ENCODE data around the gene TBC1D22A. TPM values are rescaled to one million over a fixed set of nuclear protein-coding genes. Genes with fewer than 3 reads are reported as not detected.

The TBC1D22A gene
- total RNA-seq, 1 donor from 2014 or later: 10.6 TPM

DNA sequence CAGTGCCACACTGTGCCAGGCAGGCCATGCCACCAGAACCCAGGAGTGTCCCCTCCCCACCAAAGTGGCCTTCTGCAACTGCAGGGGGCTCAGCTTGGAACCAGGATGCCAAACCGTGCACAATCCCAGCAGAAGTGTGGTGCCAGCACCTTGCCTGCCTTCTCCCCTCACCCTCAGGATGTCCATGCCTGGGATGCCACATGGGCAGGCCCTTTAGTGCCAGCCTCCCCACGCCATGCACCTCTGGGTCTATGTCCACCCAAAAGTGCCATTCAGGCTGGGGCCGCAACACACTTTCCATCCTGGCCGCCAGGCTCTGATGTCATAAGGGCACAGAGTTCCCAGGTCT, 8.7 kb upstream of the TBC1D22A start:
- Mint-ChIP-seq H3K9me3 (peaks cover 11% of the 10 kb centered on the region), H3K4me1 (peaks cover 9% of the 10 kb centered on the region), H3K27ac (no peak overlapping the region), H3K4me3 (no peak overlapping the region), H3K27me3 (ENCODE audit: insufficient read depth, low read depth) (peaks cover 11% of the 10 kb centered on the region), H3K36me3 (peaks cover 6% of the 10 kb centered on the region)
- DNase-seq (ENCODE audit: low spot score): no peak
- Histone ChIP-seq H2AFZ (replicated peaks) (no peak overlapping the region), H3F3A (ENCODE audit: low read depth) (no peaks in the 10 kb centered on the region), H3K79me2 (ENCODE audit: low read depth) (no peaks in the 10 kb centered on the region), H3K4me1 (no peaks in the 10 kb centered on the region), H4K20me1 (ENCODE audit: low read depth) (no peaks in the 10 kb centered on the region), H3K27me3 (no peaks in the 10 kb centered on the region), H3K36me3 (no peaks in the 10 kb centered on the region), H3K9me3 (ENCODE audit: low read depth) (no peaks in the 10 kb centered on the region), H3K9ac (no peak overlapping the region), H3K27ac (no peak overlapping the region), H3K4me2 (no peak overlapping the region), H3K4me3 (no peak overlapping the region)
- TF ChIP-seq EZH2 (IDR thresholded peaks at IDR 0.05): no peak
- no peak for TF ChIP-seq EZH2phosphoT487 (IDR thresholded peaks at IDR 0.05)
- TF ChIP-seq, protein P1, sequence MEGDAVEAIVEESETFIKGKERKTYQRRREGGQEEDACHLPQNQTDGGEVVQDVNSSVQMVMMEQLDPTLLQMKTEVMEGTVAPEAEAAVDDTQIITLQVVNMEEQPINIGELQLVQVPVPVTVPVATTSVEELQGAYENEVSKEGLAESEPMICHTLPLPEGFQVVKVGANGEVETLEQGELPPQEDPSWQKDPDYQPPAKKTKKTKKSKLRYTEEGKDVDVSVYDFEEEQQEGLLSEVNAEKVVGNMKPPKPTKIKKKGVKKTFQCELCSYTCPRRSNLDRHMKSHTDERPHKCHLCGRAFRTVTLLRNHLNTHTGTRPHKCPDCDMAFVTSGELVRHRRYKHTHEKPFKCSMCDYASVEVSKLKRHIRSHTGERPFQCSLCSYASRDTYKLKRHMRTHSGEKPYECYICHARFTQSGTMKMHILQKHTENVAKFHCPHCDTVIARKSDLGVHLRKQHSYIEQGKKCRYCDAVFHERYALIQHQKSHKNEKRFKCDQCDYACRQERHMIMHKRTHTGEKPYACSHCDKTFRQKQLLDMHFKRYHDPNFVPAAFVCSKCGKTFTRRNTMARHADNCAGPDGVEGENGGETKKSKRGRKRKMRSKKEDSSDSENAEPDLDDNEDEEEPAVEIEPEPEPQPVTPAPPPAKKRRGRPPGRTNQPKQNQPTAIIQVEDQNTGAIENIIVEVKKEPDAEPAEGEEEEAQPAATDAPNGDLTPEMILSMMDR (IDR thresholded peaks at IDR 0.05): no peak

DNA sequence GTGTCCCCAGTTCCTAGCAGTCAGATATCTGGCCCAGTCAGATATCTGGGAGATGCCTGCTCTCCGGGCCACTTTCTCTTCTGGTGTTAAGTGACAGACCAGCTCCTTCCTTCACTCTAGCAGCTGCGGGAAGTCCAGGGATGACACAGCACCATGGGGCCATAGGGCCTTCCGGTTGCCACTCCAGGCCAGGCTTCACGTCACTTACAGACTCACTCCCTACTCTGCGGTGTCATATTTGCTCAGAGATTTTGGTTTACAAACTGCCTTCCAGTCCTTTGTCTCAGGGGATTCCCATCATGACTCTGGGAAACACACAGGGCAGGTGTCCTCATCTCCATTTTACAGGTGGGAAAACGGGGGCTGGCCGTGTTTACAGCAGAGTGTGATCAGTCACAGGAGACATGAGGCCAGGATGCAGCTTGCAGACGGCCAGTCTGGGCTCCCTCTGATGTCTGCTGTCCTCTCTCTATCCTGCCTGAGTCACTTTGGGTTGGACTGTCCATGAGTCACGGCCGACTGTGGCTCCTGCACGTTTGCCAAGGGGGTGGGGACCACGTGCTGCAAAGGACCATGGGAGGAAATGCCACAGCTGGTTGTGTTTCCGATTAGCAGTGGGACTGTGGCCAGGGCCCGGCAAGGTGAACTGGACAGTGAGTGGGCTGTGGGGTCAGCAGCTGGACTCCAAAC, 8.2 kb upstream of the TBC1D22A start:
- no peak overlapping the region for H3K9ac ChIP-seq
- peaks cover 11% of the 10 kb centered on the region for H3K9me3 Mint-ChIP-seq
- no peak overlapping the region for H3K27ac Mint-ChIP-seq
- no peak overlapping the region for H3K27ac ChIP-seq
- H3K4me1 Mint-ChIP-seq: peaks cover 7% of the 10 kb centered on the region
- no peaks in the 10 kb centered on the region for H4K20me1 ChIP-seq (ENCODE audit: low read depth)
- no peaks in the 10 kb centered on the region for H3K79me2 ChIP-seq (ENCODE audit: low read depth)
- no peak for TF ChIP-seq EZH2 (IDR thresholded peaks at IDR 0.05)
- TF ChIP-seq, protein P1 (IDR thresholded peaks at IDR 0.05): no peak
- no peak for TF ChIP-seq EZH2phosphoT487 (IDR thresholded peaks at IDR 0.05)
- H3F3A ChIP-seq (ENCODE audit: low read depth): peaks cover 4% of the 10 kb centered on the region
- H2AFZ ChIP-seq (replicated peaks): no peak overlapping the region
- H3K27me3 Mint-ChIP-seq (ENCODE audit: insufficient read depth, low read depth): peaks cover 11% of the 10 kb centered on the region
- H3K4me3 ChIP-seq: no peak overlapping the region
- no peak overlapping the region for H3K4me2 ChIP-seq
- H3K4me3 Mint-ChIP-seq: no peak overlapping the region
- no peak for DNase-seq (ENCODE audit: low spot score)
- H3K36me3 Mint-ChIP-seq: peaks cover 6% of the 10 kb centered on the region
- no peaks in the 10 kb centered on the region for H3K36me3 ChIP-seq
- H3K4me1 ChIP-seq: no peaks in the 10 kb centered on the region
- H3K27me3 ChIP-seq: no peaks in the 10 kb centered on the region
- H3K9me3 ChIP-seq (ENCODE audit: low read depth): no peaks in the 10 kb centered on the region

DNA sequence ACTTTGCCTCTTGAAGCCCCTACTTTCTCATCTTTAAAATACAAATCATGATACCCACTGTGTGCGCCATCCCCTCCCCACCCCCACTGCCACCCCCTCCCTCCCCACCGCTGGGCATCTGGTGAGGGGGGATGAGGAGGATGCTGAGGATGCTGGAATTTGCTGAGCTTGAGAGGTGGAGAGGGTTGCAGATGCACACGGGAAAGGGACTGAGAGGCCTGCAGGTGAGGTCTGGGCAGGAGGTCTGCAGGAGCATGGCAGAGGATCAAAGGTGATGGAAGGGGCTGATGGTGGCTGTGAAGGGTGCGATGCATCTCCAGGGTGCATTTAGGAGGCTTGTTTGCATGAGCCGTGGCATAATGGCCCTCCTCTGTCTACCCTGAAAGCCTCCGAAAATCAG, 7.6 kb upstream of the TBC1D22A start:
- Mint-ChIP-seq H3K4me3 (peak overlapping the region; percentile 55), H3K27ac (no peak overlapping the region), H3K36me3 (peaks cover 6% of the 10 kb centered on the region), H3K9me3 (peaks cover 11% of the 10 kb centered on the region), H3K4me1 (peaks cover 6% of the 10 kb centered on the region), H3K27me3 (ENCODE audit: insufficient read depth, low read depth) (peaks cover 11% of the 10 kb centered on the region)
- no peak overlapping the region for H3K27ac ChIP-seq
- peaks cover 7% of the 10 kb centered on the region for H3F3A ChIP-seq (ENCODE audit: low read depth)
- no peak overlapping the region for H2AFZ ChIP-seq (replicated peaks)
- no peak overlapping the region for H3K9ac ChIP-seq
- no peaks in the 10 kb centered on the region for H3K36me3 ChIP-seq
- no peak overlapping the region for H3K4me3 ChIP-seq
- H4K20me1 ChIP-seq (ENCODE audit: low read depth): no peaks in the 10 kb centered on the region
- H3K4me2 ChIP-seq: no peak overlapping the region
- TF ChIP-seq, protein P1 (IDR thresholded peaks at IDR 0.05): no peak
- no peak for TF ChIP-seq EZH2phosphoT487 (IDR thresholded peaks at IDR 0.05)
- H3K79me2 ChIP-seq (ENCODE audit: low read depth): no peaks in the 10 kb centered on the region
- H3K9me3 ChIP-seq (ENCODE audit: low read depth): no peaks in the 10 kb centered on the region
- no peaks in the 10 kb centered on the region for H3K4me1 ChIP-seq
- H3K27me3 ChIP-seq: no peaks in the 10 kb centered on the region
- no peak for DNase-seq (ENCODE audit: low spot score)

Measured in neural progenitor cell (in vitro differentiated cells).